ENCODE measurements around the gene SCO2. TPM values are rescaled to one million over a fixed set of nuclear protein-coding genes. Genes with fewer than 3 reads are reported as not detected.
A peak's percentile ranks its signal among the peaks of the same experiment; 100 is the strongest.

SCO2 gene
- total and polyA plus RNA-seq, 10 of the 15 experiments (the other 5 are each of a cell fraction or from before 2014, with no cell fraction given) = 0.18 to 16.0 (median 2.4) TPM; not detected in 1

GRCh38 chr22:50498322-50498890, 27.0 kb downstream of the SCO2 start:
- intact Hi-C loops (cut with micrococcal nuclease; ENCODE audit: unreplicated experiment) (loop anchor here (2.0 to 5.0 kb wide), 2 partner anchors 42 to 246 kb away; partner anchors contain the start of gene HDAC10), in situ Hi-C loops (cut with MboI) (loop anchor here (10.0 kb wide), 1 partner anchor 244 kb away; the partner anchor contains the start of gene HDAC10)
- POLR2A ChIA-PET = interaction anchor here (1.4 kb wide), 1 partner anchor 27 kb away, joined by 4 read pairs; the partner anchor contains the start of gene SCO2
- ATAC-seq (peak; percentile 96), FAIRE-seq (peak; percentile 38), DNase-seq (ENCODE audit: low read depth, low spot score) (no peak)
- no peaks in the 10 kb centered on the region for H4K20me1 ChIP-seq (ENCODE audit: control insufficient read depth, insufficient read depth)
- no peaks in the 10 kb centered on the region for H3K4me1 ChIP-seq (ENCODE audit: control insufficient read depth, insufficient read depth, low read length)
- no TSS peak for BruUV-seq (replicated peaks)
- H3K79me2 ChIP-seq (ENCODE audit: control insufficient read depth, insufficient read depth, low read length) = no peaks in the 10 kb centered on the region
- H2AFZ ChIP-seq (ENCODE audit: control insufficient read depth, low read depth, low read length) = no peak overlapping the region
- no peak overlapping the region for H3K4me2 ChIP-seq (ENCODE audit: control insufficient read depth, insufficient read depth)
- no peaks in the 10 kb centered on the region for H3K27me3 ChIP-seq (replicated peaks in 1 of 2; ENCODE audit: control insufficient read depth in 2 of 2, insufficient read depth in 2 of 2, low read length in 1 of 2)
- WGBS (ENCODE audit: insufficient coverage, insufficient replicate concordance, low lambda C conversion rate, missing lambda C conversion rate) = 49% methylated on average over 13 of the region's 13 CpGs
- RAD21 ChIA-PET (ENCODE audit: unreplicated experiment) = interaction anchor here (0.8 to 3.0 kb wide), 8 partner anchors 9 to 257 kb away, joined by 3 to 16 read pairs (median 5); partner anchors contain the start of genes HDAC10, LMF2, NCAPH2 and SCO2
- no peak overlapping the region for H3K4me3 ChIP-seq
- no peaks in the 10 kb centered on the region for H3K9me3 ChIP-seq (replicated peaks; ENCODE audit: control insufficient read depth, insufficient read depth, low read length)
- no peak overlapping the region for H3K27ac ChIP-seq (ENCODE audit: control insufficient read depth, insufficient read depth)
- H3K36me3 ChIP-seq (ENCODE audit: control insufficient read depth in 2 of 2, insufficient read depth in 2 of 2, low read length in 1 of 2) = peaks cover 0 to under 1% of the 10 kb centered on the region in 2 experiments; a peak in 2 of 4 replicates
- CTCF ChIA-PET = interaction anchor here (0.7 to 4.8 kb wide), 28 partner anchors 10 to 259 kb away, joined by 3 to 29 read pairs (median 5); partner anchors contain the start of genes HDAC10, LMF2, MIOX and NCAPH2
- SMC1A ChIA-PET (ENCODE audit: uncharacterized antibody, unreplicated experiment) = interaction anchor here (0.9 to 2.1 kb wide), 6 partner anchors 9 to 259 kb away, joined by 3 to 8 read pairs (median 4); partner anchors contain the start of genes LMF2, NCAPH2 and TUBGCP6
- no peak overlapping the region for H3K9ac ChIP-seq (ENCODE audit: control insufficient read depth, insufficient read depth, low read length)
- no peak for TF ChIP-seq SRF (IDR thresholded peaks at IDR 0.05; ENCODE audit: low read depth in 2 of 2, low read length in 2 of 2)
- peak; percentile 61; the same call in 1 of the 2 replicates for TF ChIP-seq RB1 (IDR thresholded peaks at IDR 0.05; ENCODE audit: borderline replicate concordance)
- no peak for TF ChIP-seq SMARCA5 (IDR thresholded peaks at IDR 0.05)
- TF ChIP-seq PKNOX1 (IDR thresholded peaks at IDR 0.05) = no peak
- TF ChIP-seq REST (IDR thresholded peaks at IDR 0.05; ENCODE audit: low read depth, low read length) = peak; percentile 66; the same call in 1 of the 2 replicates
- TF ChIP-seq CEBPZ (IDR thresholded peaks at IDR 0.05; ENCODE audit: low read depth, low read length) = no peak
- peak; percentile 70 to 79 (median 71) for TF ChIP-seq CTCF (IDR thresholded peaks at IDR 0.05 in 2 of 3, conservative IDR thresholded peaks at IDR 0.05 in 1 of 3; ENCODE audit: control insufficient read depth in 2 of 3, extremely low read depth in 1 of 3, insufficient read depth in 1 of 3, low read depth in 3 of 3, low read length in 3 of 3)
- no peak for TF ChIP-seq STAT1 (conservative IDR thresholded peaks at IDR 0.05)
- 0 out of 2 replicates have a peak, but pooled peaks have one; percentile 43 for TF ChIP-seq YY1 (IDR thresholded peaks at IDR 0.05; ENCODE audit: low read depth, low read length)
- peak; percentile 78 for TF ChIP-seq SMC3 (IDR thresholded peaks at IDR 0.05; ENCODE audit: borderline replicate concordance, low read length)
- no peak for TF ChIP-seq SIX5 (IDR thresholded peaks at IDR 0.05; ENCODE audit: low read depth, low read length, severe bottlenecking)
- no peak for TF ChIP-seq MXI1 (IDR thresholded peaks at IDR 0.05; ENCODE audit: low read depth, low read length)

All from GM12878 (cell line).